WTC11 (cell line): ENCODE measurements around the gene THSD4. TPM values are rescaled to one million over a fixed set of nuclear protein-coding genes. Genes with fewer than 3 reads are reported as not detected.

ENCODE experiments used
- ATAC-seq: fragments of 200-7000 bp; cut with Tn5 transposase; 2 replicates; pipeline ENCODE4 v1.10.0; 2021; ENCODE audit warnings: mild to moderate bottlenecking, moderate library complexity
- CTCF ChIA-PET: fragments of 300-600 bp; sonication (Branson Sonifier 250); formaldehyde crosslinking; loops from one replicate; lab custom pipeline; 2021; ENCODE audit warnings: antibody characterized with exemption; lab: Charles Lee
- POLR2A ChIA-PET: fragments of 350-600 bp; sonication (Branson Sonifier 250); formaldehyde crosslinking; loops from one replicate; lab custom pipeline; 2021; ENCODE audit warnings: antibody characterized with exemption; lab: Charles Lee
- DNase-seq: peaks from one replicate; pipeline ENCODE4 v3.0.0; 2021; ENCODE audit warnings: low spot score
- H3K27ac Mint-ChIP-seq: 2 replicates; pipeline ENCODE4 v1.8.0; 2021; ENCODE audit warnings: mixed read lengths
- H3K27me3 Mint-ChIP-seq: 2 replicates; pipeline ENCODE4 v1.8.0; 2021; ENCODE audit warnings: low read depth, mild to moderate bottlenecking, moderate library complexity, mixed read lengths
- H3K36me3 Mint-ChIP-seq: 2 replicates; pipeline ENCODE4 v1.8.0; 2021; ENCODE audit warnings: mixed read lengths
- H3K4me1 Mint-ChIP-seq: 2 replicates; pipeline ENCODE4 v1.8.0; 2022; ENCODE audit warnings: mixed read lengths
- H3K4me3 Mint-ChIP-seq: 2 replicates; pipeline ENCODE4 v1.8.0; 2021; ENCODE audit warnings: mild to moderate bottlenecking, moderate library complexity, mixed read lengths
- H3K9me3 Mint-ChIP-seq: 2 replicates; pipeline ENCODE4 v1.8.0; 2021; ENCODE audit warnings: mixed read lengths
- CREM ChIP-seq: sonication (generic); formaldehyde crosslinking; IDR thresholded peaks from 2 replicates; pipeline ENCODE4 v1.8.1; 2022; ENCODE audit warnings: mild to moderate bottlenecking, missing genetic modification reagents, moderate library complexity
- ELF4 ChIP-seq: sonication (generic); formaldehyde crosslinking; IDR thresholded peaks from 2 replicates; pipeline ENCODE4 v1.8.1; 2022; ENCODE audit warnings: low read depth, mild to moderate bottlenecking, moderate library complexity, missing genetic modification reagents
- JAZF1 ChIP-seq: fragments of 250-450 bp; sonication (Bioruptor Pico); IDR thresholded peaks from 2 replicates; pipeline ENCODE4 v1.9.0; 2021; ENCODE audit warnings: moderate library complexity, mild to moderate bottlenecking, inconsistent platforms
- MXD4 ChIP-seq: fragments of 250-450 bp; sonication (Bioruptor Pico); IDR thresholded peaks from 2 replicates; pipeline ENCODE4 v1.8.0; 2021; ENCODE audit warnings: mild to moderate bottlenecking, moderate library complexity, borderline replicate concordance
- NFATC4 ChIP-seq: fragments of 250-450 bp; sonication (Bioruptor Pico); IDR thresholded peaks from 2 replicates; pipeline ENCODE4 v1.9.0; 2021; ENCODE audit warnings: mild to moderate bottlenecking
- NR1H2 ChIP-seq: sonication (generic); formaldehyde crosslinking; IDR thresholded peaks from 2 replicates; pipeline ENCODE4 v1.9.0; 2021; ENCODE audit warnings: mild to moderate bottlenecking, moderate library complexity, missing genetic modification reagents
- RELA ChIP-seq: sonication (generic); formaldehyde crosslinking; IDR thresholded peaks from 2 replicates; pipeline ENCODE4 v1.8.1; 2022; ENCODE audit warnings: missing genetic modification reagents, mild to moderate bottlenecking, borderline replicate concordance
- RORB ChIP-seq: fragments of 250-450 bp; sonication (Bioruptor Pico); IDR thresholded peaks from 2 replicates; pipeline ENCODE4 v1.9.0; 2021; ENCODE audit warnings: mild to moderate bottlenecking
- ZNF263 ChIP-seq: sonication (generic); formaldehyde crosslinking; IDR thresholded peaks from 2 replicates; pipeline ENCODE4 v1.8.1; 2022; ENCODE audit warnings: low read depth, mild to moderate bottlenecking, moderate library complexity, missing genetic modification reagents
- ZNF317 ChIP-seq: sonication (generic); formaldehyde crosslinking; IDR thresholded peaks from 2 replicates; pipeline ENCODE4 v1.8.1; 2023; ENCODE audit warnings: low read depth, mild to moderate bottlenecking, moderate library complexity, missing genetic modification reagents, borderline replicate concordance
- ZNF423 ChIP-seq: fragments of 250-450 bp; sonication (Bioruptor Pico); IDR thresholded peaks from 2 replicates; pipeline ENCODE4 v2.1.2; 2022; ENCODE audit warnings: mild to moderate bottlenecking, moderate library complexity
- ZNF671 ChIP-seq: fragments of 250-450 bp; sonication (Bioruptor Pico); IDR thresholded peaks from 2 replicates; pipeline ENCODE4 v1.8.0; 2021; ENCODE audit warnings: mild to moderate bottlenecking
- total RNA-seq: library from RNA; stranded (reverse); gene quantifications from 3 replicates; pipeline ENCODE4 v1.2.3, GENCODE V29; 2021
- TF ChIP-seq, protein P1 (sequence below): sonication (generic); formaldehyde crosslinking; IDR thresholded peaks from 2 replicates; pipeline ENCODE4 v1.8.0; 2022; ENCODE audit warnings: mild to moderate bottlenecking, missing genetic modification reagents
- TF ChIP-seq, protein P2 (sequence below): sonication (generic); formaldehyde crosslinking; IDR thresholded peaks from 2 replicates; pipeline ENCODE4 v1.8.0; 2022; ENCODE audit warnings: mild to moderate bottlenecking, missing genetic modification reagents
- TF ChIP-seq, protein P3 (sequence below): sonication (generic); formaldehyde crosslinking; IDR thresholded peaks from 2 replicates; pipeline ENCODE4 v1.8.1; 2022; ENCODE audit warnings: missing genetic modification reagents, borderline replicate concordance
- TF ChIP-seq, protein P4 (sequence below): fragments of 250-450 bp; sonication (Bioruptor Pico); IDR thresholded peaks from 2 replicates; pipeline ENCODE4 v1.8.0; 2021; ENCODE audit warnings: mild to moderate bottlenecking
- TF ChIP-seq, protein P5 (sequence below): fragments of 250-450 bp; sonication (Bioruptor Pico); IDR thresholded peaks from 2 replicates; pipeline ENCODE4 v1.9.0; 2021; ENCODE audit warnings: mild to moderate bottlenecking, borderline replicate concordance
- TF ChIP-seq, protein P6 (sequence below): fragments of 250-450 bp; sonication (Bioruptor Pico); IDR thresholded peaks from 2 replicates; pipeline ENCODE4 v1.9.0; 2021; ENCODE audit warnings: mild to moderate bottlenecking
- TF ChIP-seq, protein P7 (sequence below): sonication (generic); formaldehyde crosslinking; IDR thresholded peaks from 2 replicates; pipeline ENCODE4 v1.8.1; 2022; ENCODE audit warnings: low read depth, missing genetic modification reagents, borderline replicate concordance
- TF ChIP-seq, protein P8 (sequence below): fragments of 250-450 bp; sonication (Bioruptor Pico); IDR thresholded peaks from 2 replicates; pipeline ENCODE4 v1.9.0; 2021; ENCODE audit warnings: mild to moderate bottlenecking

Gene THSD4
- total RNA-seq, 1 experiment from 2014 or later, result 7.8 TPM

DNA sequence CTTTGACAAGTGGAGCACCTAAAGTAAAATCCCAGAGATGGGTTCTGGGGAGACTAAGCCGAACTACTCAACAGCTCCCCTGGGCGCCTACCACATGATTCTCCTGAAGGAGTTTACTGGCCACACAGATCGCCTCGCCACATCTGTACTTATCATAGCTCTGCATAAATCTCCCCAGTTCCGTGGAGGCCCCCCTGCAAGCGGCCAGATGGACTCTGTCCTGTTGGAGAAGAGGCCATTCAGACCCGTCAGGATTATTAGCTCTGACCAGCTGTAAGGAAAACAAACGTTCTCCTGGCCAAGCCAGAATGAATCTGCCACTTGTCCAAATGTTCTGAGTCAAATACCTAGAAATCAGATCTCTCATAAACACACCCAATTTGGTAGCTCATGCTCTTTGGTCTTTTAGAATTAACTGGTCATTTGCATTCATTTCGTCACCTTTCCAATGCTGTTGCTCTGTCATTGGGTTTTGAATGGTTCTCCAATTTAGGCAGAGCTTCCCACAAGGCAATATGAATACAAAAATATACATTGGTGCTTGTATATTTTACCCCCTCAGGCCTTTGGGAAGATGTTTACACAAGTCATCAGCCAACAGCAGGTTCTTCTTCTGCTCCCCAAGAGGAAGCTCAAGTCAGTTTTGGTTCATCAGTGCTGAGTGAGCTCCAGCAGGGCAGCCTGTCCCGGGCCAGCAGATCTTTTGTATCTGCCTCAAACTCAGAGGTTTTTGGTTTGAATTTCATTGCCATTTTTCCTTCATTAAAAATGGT lies 124.5 kb downstream of the THSD4 start:
- DNase-seq (no peak), ATAC-seq (no peak)
- H3K27me3 Mint-ChIP-seq, result no peaks in the 10 kb centered on the region
- peaks cover 16% of the 10 kb centered on the region for H3K4me1 Mint-ChIP-seq
- ChIA-PET CTCF (interaction anchor here (1.1 to 1.4 kb wide), 4 partner anchors 113 to 563 kb away, joined by 3 to 4 read pairs (median 3); no protein-coding TSS in a partner anchor), POLR2A (interaction anchor here (0.6 kb wide), 1 partner anchor 990 kb away, joined by 4 read pairs; no protein-coding TSS in a partner anchor)
- TF ChIP-seq NFATC4 (CRISPR knock-in tag), result no peak
- TF ChIP-seq, protein P1, sequence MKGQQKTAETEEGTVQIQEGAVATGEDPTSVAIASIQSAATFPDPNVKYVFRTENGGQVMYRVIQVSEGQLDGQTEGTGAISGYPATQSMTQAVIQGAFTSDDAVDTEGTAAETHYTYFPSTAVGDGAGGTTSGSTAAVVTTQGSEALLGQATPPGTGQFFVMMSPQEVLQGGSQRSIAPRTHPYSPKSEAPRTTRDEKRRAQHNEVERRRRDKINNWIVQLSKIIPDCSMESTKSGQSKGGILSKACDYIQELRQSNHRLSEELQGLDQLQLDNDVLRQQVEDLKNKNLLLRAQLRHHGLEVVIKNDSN (CRISPR knock-in tag), result no peak
- TF ChIP-seq, protein P2, sequence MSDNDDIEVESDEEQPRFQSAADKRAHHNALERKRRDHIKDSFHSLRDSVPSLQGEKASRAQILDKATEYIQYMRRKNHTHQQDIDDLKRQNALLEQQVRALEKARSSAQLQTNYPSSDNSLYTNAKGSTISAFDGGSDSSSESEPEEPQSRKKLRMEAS (CRISPR knock-in tag), result no peak
- no peak for TF ChIP-seq ZNF423 (CRISPR knock-in tag)
- no peak for TF ChIP-seq ZNF263 (CRISPR knock-in tag)
- TF ChIP-seq NR1H2 (CRISPR knock-in tag), result no peak
- no peak for TF ChIP-seq ELF4 (CRISPR knock-in tag)
- TF ChIP-seq ZNF317 (CRISPR knock-in tag), result no peak
- TF ChIP-seq, protein P3, sequence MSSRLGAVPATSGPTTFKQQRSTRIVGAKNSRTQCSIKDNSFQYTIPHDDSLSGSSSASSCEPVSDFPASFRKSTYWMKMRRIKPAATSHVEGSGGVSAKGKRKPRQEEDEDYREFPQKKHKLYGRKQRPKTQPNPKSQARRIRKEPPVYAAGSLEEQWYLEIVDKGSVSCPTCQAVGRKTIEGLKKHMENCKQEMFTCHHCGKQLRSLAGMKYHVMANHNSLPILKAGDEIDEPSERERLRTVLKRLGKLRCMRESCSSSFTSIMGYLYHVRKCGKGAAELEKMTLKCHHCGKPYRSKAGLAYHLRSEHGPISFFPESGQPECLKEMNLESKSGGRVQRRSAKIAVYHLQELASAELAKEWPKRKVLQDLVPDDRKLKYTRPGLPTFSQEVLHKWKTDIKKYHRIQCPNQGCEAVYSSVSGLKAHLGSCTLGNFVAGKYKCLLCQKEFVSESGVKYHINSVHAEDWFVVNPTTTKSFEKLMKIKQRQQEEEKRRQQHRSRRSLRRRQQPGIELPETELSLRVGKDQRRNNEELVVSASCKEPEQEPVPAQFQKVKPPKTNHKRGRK (CRISPR knock-in tag), result no peak
- TF ChIP-seq, protein P4, sequence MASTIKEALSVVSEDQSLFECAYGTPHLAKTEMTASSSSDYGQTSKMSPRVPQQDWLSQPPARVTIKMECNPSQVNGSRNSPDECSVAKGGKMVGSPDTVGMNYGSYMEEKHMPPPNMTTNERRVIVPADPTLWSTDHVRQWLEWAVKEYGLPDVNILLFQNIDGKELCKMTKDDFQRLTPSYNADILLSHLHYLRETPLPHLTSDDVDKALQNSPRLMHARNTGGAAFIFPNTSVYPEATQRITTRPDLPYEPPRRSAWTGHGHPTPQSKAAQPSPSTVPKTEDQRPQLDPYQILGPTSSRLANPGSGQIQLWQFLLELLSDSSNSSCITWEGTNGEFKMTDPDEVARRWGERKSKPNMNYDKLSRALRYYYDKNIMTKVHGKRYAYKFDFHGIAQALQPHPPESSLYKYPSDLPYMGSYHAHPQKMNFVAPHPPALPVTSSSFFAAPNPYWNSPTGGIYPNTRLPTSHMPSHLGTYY (CRISPR knock-in tag), result no peak
- TF ChIP-seq ZNF671, result no peak
- no peak for TF ChIP-seq RELA (CRISPR knock-in tag)
- TF ChIP-seq JAZF1, result no peak
- TF ChIP-seq MXD4 (CRISPR knock-in tag), result no peak
- TF ChIP-seq, protein P5, sequence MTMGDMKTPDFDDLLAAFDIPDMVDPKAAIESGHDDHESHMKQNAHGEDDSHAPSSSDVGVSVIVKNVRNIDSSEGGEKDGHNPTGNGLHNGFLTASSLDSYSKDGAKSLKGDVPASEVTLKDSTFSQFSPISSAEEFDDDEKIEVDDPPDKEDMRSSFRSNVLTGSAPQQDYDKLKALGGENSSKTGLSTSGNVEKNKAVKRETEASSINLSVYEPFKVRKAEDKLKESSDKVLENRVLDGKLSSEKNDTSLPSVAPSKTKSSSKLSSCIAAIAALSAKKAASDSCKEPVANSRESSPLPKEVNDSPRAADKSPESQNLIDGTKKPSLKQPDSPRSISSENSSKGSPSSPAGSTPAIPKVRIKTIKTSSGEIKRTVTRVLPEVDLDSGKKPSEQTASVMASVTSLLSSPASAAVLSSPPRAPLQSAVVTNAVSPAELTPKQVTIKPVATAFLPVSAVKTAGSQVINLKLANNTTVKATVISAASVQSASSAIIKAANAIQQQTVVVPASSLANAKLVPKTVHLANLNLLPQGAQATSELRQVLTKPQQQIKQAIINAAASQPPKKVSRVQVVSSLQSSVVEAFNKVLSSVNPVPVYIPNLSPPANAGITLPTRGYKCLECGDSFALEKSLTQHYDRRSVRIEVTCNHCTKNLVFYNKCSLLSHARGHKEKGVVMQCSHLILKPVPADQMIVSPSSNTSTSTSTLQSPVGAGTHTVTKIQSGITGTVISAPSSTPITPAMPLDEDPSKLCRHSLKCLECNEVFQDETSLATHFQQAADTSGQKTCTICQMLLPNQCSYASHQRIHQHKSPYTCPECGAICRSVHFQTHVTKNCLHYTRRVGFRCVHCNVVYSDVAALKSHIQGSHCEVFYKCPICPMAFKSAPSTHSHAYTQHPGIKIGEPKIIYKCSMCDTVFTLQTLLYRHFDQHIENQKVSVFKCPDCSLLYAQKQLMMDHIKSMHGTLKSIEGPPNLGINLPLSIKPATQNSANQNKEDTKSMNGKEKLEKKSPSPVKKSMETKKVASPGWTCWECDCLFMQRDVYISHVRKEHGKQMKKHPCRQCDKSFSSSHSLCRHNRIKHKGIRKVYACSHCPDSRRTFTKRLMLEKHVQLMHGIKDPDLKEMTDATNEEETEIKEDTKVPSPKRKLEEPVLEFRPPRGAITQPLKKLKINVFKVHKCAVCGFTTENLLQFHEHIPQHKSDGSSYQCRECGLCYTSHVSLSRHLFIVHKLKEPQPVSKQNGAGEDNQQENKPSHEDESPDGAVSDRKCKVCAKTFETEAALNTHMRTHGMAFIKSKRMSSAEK, result no peak
- no peak for TF ChIP-seq CREM
- TF ChIP-seq, protein P6, sequence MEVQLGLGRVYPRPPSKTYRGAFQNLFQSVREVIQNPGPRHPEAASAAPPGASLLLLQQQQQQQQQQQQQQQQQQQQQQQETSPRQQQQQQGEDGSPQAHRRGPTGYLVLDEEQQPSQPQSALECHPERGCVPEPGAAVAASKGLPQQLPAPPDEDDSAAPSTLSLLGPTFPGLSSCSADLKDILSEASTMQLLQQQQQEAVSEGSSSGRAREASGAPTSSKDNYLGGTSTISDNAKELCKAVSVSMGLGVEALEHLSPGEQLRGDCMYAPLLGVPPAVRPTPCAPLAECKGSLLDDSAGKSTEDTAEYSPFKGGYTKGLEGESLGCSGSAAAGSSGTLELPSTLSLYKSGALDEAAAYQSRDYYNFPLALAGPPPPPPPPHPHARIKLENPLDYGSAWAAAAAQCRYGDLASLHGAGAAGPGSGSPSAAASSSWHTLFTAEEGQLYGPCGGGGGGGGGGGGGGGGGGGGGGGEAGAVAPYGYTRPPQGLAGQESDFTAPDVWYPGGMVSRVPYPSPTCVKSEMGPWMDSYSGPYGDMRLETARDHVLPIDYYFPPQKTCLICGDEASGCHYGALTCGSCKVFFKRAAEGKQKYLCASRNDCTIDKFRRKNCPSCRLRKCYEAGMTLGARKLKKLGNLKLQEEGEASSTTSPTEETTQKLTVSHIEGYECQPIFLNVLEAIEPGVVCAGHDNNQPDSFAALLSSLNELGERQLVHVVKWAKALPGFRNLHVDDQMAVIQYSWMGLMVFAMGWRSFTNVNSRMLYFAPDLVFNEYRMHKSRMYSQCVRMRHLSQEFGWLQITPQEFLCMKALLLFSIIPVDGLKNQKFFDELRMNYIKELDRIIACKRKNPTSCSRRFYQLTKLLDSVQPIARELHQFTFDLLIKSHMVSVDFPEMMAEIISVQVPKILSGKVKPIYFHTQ (CRISPR knock-in tag), result no peak
- TF ChIP-seq, protein P7, sequence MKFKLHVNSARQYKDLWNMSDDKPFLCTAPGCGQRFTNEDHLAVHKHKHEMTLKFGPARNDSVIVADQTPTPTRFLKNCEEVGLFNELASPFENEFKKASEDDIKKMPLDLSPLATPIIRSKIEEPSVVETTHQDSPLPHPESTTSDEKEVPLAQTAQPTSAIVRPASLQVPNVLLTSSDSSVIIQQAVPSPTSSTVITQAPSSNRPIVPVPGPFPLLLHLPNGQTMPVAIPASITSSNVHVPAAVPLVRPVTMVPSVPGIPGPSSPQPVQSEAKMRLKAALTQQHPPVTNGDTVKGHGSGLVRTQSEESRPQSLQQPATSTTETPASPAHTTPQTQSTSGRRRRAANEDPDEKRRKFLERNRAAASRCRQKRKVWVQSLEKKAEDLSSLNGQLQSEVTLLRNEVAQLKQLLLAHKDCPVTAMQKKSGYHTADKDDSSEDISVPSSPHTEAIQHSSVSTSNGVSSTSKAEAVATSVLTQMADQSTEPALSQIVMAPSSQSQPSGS, result no peak
- TF ChIP-seq RORB (CRISPR knock-in tag), result no peak
- TF ChIP-seq, protein P8, sequence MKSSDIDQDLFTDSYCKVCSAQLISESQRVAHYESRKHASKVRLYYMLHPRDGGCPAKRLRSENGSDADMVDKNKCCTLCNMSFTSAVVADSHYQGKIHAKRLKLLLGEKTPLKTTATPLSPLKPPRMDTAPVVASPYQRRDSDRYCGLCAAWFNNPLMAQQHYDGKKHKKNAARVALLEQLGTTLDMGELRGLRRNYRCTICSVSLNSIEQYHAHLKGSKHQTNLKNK (CRISPR knock-in tag), result no peak
- no peak overlapping the region for H3K4me3 Mint-ChIP-seq
- H3K27ac Mint-ChIP-seq, result 0 out of 2 replicates have a peak overlapping the region, but pooled peaks have one; percentile 40
- no peaks in the 10 kb centered on the region for H3K36me3 Mint-ChIP-seq
- H3K9me3 Mint-ChIP-seq, result peaks cover 4% of the 10 kb centered on the region; the same call in 1 of the 2 replicates
